GM19238 (cell line): ENCODE results near the gene NPC1.

Experiments
- DNase-seq: peaks from one replicate; pipeline ENCODE4 v3.0.0; 2011; ENCODE audit warnings: low spot score; ENCODE audit not compliant: insufficient read length

The NPC1 gene

GRCh38 chr18:23550898-23551297 is 35.4 kb downstream of the NPC1 start:
- DNase-seq: no peak

GRCh38 chr18:23548719-23549118 is 37.6 kb downstream of the NPC1 start:
- DNase-seq: no peak

- no peak for DNase-seq
These were observed 38.0 kb downstream of the NPC1 start for GRCh38 chr18:23548275-23548674.

- DNase-seq: no peak
These were observed 38.5 kb downstream of the NPC1 start for GRCh38 chr18:23547846-23548245.

- DNase-seq: no peak
These were observed 39.0 kb downstream of the NPC1 start for GRCh38 chr18:23547306-23547705.

- no peak for DNase-seq
These were observed 41.0 kb downstream of the NPC1 start for GRCh38 chr18:23545247-23545789.

GRCh38 chr18:23542461-23542860 is 43.8 kb downstream of the NPC1 start:
- DNase-seq: no peak

GRCh38 chr18:23541349-23542093 is 44.8 kb downstream of the NPC1 start:
- no peak for DNase-seq

- peak; percentile 41 for DNase-seq
These were observed 45.4 kb downstream of the NPC1 start for GRCh38 chr18:23540867-23541266.

- DNase-seq: no peak
These were observed 46.3 kb downstream of the NPC1 start for GRCh38 chr18:23539911-23540525.

- no peak for DNase-seq
These were observed 47.0 kb downstream of the NPC1 start for GRCh38 chr18:23539296-23539695.

GRCh38 chr18:23538870-23539269 is 47.4 kb downstream of the NPC1 start:
- no peak for DNase-seq

GRCh38 chr18:23538001-23538400 is 48.3 kb downstream of the NPC1 start:
- DNase-seq: no peak

- no peak for DNase-seq
These were observed 49.0 kb downstream of the NPC1 start for GRCh38 chr18:23537274-23537673.

- no peak for DNase-seq
These were observed 50.1 kb downstream of the NPC1 start for GRCh38 chr18:23536204-23536603.

- DNase-seq: no peak
These were observed 52.0 kb downstream of the NPC1 start for GRCh38 chr18:23534276-23534675.

GRCh38 chr18:23532848-23533247 is 53.5 kb downstream of the NPC1 start:
- no peak for DNase-seq

- no peak for DNase-seq
These were observed 54.4 kb downstream of the NPC1 start for GRCh38 chr18:23531912-23532311.

GRCh38 chr18:23530195-23530594 is 56.1 kb downstream of the NPC1 start:
- no peak for DNase-seq

GRCh38 chr18:23529604-23530003 is 56.7 kb downstream of the NPC1 start:
- DNase-seq: no peak

- DNase-seq: no peak
These were observed 57.5 kb downstream of the NPC1 start for GRCh38 chr18:23528580-23529472.

GRCh38 chr18:23526501-23527063 is 59.7 kb downstream of the NPC1 start:
- no peak for DNase-seq
